ENCODE results near the gene WDFY4. TPM values are rescaled to one million over a fixed set of nuclear protein-coding genes. Genes with fewer than 3 reads are reported as not detected.

Gene WDFY4
- polyA plus RNA-seq, 2 of the 4 experiments (the other 2 are of a cell fraction): not detected

DNA sequence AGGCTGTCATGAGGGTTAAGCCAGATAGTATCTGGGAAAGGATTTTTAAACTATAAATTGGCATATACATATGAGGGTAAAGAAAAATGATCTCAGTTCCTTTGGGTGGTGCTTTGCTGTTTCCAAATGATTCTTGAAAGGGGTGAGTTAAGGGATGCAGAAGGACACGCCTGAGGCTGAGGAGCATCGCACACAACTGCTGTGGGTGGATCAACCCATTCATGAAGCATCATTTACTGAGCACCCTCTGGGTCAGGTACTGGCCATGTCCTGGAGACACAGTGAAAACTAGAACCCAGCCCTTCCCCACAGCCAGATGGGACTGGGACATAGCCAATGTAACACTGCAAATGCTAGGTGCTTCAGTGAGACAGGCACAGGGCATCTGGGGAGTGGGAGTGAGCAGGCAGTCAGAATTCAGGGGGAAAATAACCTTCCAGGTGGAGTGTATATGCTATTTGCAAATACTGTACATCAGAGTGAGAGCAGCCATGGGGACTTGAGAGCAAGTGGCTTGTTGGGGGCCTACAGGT lies 112.1 kb downstream of the WDFY4 start:
- POLR2A ChIA-PET: no interaction called here
- DNase-seq (ENCODE audit: low read depth in 1 of 2, low spot score in 1 of 2) (no peak), FAIRE-seq (no peak), ATAC-seq (no peak)
- no peak overlapping the region for H3K4me3 ChIP-seq
- no peaks in the 10 kb centered on the region for H3K9me3 ChIP-seq
- H3K27ac ChIP-seq: no peak overlapping the region
- no peak overlapping the region for H3K4me2 ChIP-seq
- CTCF ChIA-PET: no interaction called here
- 31% methylated on average over 2 of the region's 2 CpGs for WGBS (ENCODE audit: missing lambda C conversion rate)
- TF ChIP-seq RARB (CRISPR knock-in tag; IDR thresholded peaks at IDR 0.05): no peak
- no peak for TF ChIP-seq HEYL (CRISPR knock-in tag; IDR thresholded peaks at IDR 0.05)
- no peak for TF ChIP-seq TP53 (CRISPR knock-in tag; IDR thresholded peaks at IDR 0.05)
- no peak for TF ChIP-seq JUNB (IDR thresholded peaks at IDR 0.05)
- TF ChIP-seq JUN (IDR thresholded peaks at IDR 0.05): no peak
- no peak for TF ChIP-seq CEBPB (IDR thresholded peaks at IDR 0.05)
- no peak for TF ChIP-seq NFE2L2 (conservative IDR thresholded peaks at IDR 0.05; ENCODE audit: low read length)
- TF ChIP-seq, protein P1, sequence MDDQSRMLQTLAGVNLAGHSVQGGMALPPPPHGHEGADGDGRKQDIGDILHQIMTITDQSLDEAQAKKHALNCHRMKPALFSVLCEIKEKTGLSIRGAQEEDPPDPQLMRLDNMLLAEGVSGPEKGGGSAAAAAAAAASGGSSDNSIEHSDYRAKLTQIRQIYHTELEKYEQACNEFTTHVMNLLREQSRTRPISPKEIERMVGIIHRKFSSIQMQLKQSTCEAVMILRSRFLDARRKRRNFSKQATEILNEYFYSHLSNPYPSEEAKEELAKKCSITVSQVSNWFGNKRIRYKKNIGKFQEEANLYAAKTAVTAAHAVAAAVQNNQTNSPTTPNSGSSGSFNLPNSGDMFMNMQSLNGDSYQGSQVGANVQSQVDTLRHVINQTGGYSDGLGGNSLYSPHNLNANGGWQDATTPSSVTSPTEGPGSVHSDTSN (IDR thresholded peaks at IDR 0.05): no peak
- no peak for TF ChIP-seq ZC3H11A (IDR thresholded peaks at IDR 0.05)
- H3K4me1 ChIP-seq: no peaks in the 10 kb centered on the region

DNA sequence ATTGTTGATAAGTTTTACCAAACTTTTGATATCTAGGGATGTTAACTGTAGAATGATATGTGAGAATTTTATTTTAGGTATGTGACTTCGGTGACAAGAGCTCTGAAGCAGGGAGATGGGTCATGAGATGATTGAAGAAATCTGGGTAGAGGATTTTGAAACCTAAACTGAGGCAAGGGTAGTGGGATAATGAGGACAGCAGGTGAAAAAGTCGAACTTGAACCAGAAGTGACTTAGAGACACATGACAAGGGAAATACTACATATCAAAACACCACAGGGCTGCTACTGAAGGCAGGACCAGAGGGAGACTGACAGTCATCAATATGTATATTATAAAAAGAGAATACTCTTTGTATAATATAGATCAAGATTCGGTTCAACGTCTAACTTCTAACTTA lies 113.2 kb downstream of the WDFY4 start:
- FAIRE-seq: no peak
- Histone ChIP-seq H3K4me3 (no peak overlapping the region), H3K9me3 (no peaks in the 10 kb centered on the region), H3K4me2 (no peak overlapping the region), H3K4me1 (no peaks in the 10 kb centered on the region), H3K27ac (no peak overlapping the region)
- POLR2A ChIA-PET: no interaction called here
- no peak for ATAC-seq
- DNase-seq (ENCODE audit: low read depth in 1 of 2, low spot score in 1 of 2): no peak
- 36% methylated on average over 4 of the region's 4 CpGs for WGBS (ENCODE audit: missing lambda C conversion rate)
- CTCF ChIA-PET: interaction anchor here (1.9 kb wide), 1 partner anchor 13 kb away, joined by 4 read pairs; no protein-coding TSS in a partner anchor
- TF ChIP-seq BHLHE40 (IDR thresholded peaks at IDR 0.05; ENCODE audit: low read depth, low read length) (no peak), TFCP2L1 (CRISPR knock-in tag; IDR thresholded peaks at IDR 0.05) (no peak), JUN (IDR thresholded peaks at IDR 0.05) (no peak), ZFP36 (IDR thresholded peaks at IDR 0.05; ENCODE audit: borderline replicate concordance, partially characterized antibody) (no peak), PHF8 (IDR thresholded peaks at IDR 0.05; ENCODE audit: borderline replicate concordance, low read depth) (no peak), EHMT2 (IDR thresholded peaks at IDR 0.05; ENCODE audit: low read depth) (no peak), POLR2A (IDR thresholded peaks at IDR 0.05; ENCODE audit: low read length) (no peak), MAFK (IDR thresholded peaks at IDR 0.05; ENCODE audit: partially characterized antibody) (no peak), NR3C1 (IDR thresholded peaks at IDR 0.05) (no peak), ZSCAN20 (CRISPR knock-in tag; IDR thresholded peaks at IDR 0.05) (no peak)

DNA sequence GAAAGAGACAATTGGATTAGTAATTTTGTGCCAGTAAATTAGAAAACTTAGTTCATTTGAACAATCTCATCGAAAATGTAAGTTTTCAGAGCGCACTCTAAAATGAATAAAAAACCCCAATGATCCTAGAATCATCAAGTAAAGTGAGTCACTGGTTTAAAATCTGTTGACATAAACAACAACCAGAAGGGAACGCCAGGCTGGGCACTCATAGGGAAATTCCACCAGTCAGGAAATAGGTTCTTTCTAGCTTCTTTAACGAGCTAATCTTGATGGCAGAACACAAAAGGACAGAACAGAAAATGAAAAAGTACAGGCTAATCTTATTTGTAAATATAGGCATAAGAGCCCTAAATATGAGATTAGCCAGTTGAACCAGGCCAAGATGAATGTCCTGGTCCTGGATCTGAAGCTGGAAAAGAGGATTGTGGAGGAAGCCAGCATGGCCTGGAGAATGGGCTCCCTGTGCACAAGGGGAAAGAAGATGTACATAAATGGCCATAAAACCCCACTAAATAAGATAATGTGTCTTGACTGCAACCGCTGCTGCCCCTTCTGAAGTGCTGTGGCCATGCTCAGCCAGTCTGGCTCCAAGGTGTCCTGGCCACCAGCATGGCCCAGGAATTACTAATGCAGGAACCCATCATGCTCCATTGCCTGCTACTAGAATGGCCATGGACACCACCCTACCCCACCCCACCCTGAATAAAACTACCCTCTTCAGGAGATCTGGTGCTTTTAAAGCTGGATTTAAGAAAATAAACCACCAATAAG lies 114.0 kb downstream of the WDFY4 start:
- TF ChIP-seq EHF (CRISPR knock-in tag; IDR thresholded peaks at IDR 0.05): no peak
- TF ChIP-seq MAFK (IDR thresholded peaks at IDR 0.05; ENCODE audit: partially characterized antibody): no peak
- TF ChIP-seq BHLHE40 (IDR thresholded peaks at IDR 0.05; ENCODE audit: low read depth, low read length): no peak
- no peak for TF ChIP-seq RCOR1 (IDR thresholded peaks at IDR 0.05; ENCODE audit: low read depth, low read length)
- ChIA-PET POLR2A (no interaction called here), CTCF (interaction anchor here (1.9 kb wide), 1 partner anchor 13 kb away, joined by 4 read pairs; no protein-coding TSS in a partner anchor)
- ATAC-seq (no peak), DNase-seq (ENCODE audit: low read depth in 1 of 2, low spot score in 1 of 2) (no peak), FAIRE-seq (no peak)
- Histone ChIP-seq H3K27ac (no peak overlapping the region), H3K4me2 (no peak overlapping the region), H3K4me3 (no peak overlapping the region), H3K4me1 (no peaks in the 10 kb centered on the region), H3K9me3 (no peaks in the 10 kb centered on the region)
- WGBS (ENCODE audit: missing lambda C conversion rate): 16% methylated on average over 5 of the region's 5 CpGs

DNA sequence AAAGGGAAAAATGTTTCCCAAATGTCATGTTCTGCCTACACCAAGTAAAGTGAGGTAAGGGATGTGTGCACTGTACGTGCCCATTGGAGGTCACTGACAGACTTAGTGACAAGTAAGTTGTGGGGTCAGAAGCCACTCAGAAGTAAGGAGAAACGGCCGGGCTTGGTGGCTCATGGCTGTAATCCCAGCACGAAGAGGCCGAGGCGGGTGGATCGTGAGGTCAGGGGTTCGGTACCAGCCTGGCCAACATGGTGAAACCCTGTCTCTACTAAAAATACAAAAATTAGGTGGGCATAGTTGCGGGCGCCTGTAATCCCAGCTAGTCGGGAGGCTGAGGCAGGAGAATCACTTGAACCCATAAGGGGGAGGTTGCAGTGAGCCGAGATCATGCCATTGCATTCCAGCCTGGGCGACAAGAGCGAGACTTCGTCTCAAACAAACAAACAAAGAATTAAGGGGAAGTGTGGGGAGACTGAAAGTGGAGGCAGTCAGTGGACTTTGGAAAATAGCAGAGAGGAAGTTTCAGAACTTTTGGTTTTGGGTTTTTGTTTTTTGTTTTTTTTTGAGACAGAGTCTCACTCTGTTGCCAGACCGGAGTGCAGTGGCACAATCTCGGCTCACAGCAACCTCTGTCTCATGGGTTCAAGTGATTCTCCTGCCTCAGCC lies 114.8 kb downstream of the WDFY4 start:
- no peak for TF ChIP-seq TP53 (CRISPR knock-in tag; IDR thresholded peaks at IDR 0.05)
- TF ChIP-seq RFX5 (IDR thresholded peaks at IDR 0.05): no peak
- TF ChIP-seq GATA3 (IDR thresholded peaks at IDR 0.05; ENCODE audit: borderline replicate concordance): no peak
- TF ChIP-seq SMC3 (IDR thresholded peaks at IDR 0.05): no peak
- TF ChIP-seq HDAC2 (IDR thresholded peaks at IDR 0.05): no peak
- no peak for TF ChIP-seq KDM1A (IDR thresholded peaks at IDR 0.05; ENCODE audit: low read depth)
- no peak for TF ChIP-seq RNF2 (IDR thresholded peaks at IDR 0.05; ENCODE audit: borderline replicate concordance, low read depth)
- no peak for TF ChIP-seq ZFP36 (IDR thresholded peaks at IDR 0.05; ENCODE audit: borderline replicate concordance, partially characterized antibody)
- TF ChIP-seq FOSL2 (IDR thresholded peaks at IDR 0.05): no peak
- TF ChIP-seq FOSL2 (CRISPR knock-in tag; IDR thresholded peaks at IDR 0.05): no peak
- no peak for TF ChIP-seq FOSB (CRISPR knock-in tag; IDR thresholded peaks at IDR 0.05)
- no peak for TF ChIP-seq TFCP2L1 (CRISPR knock-in tag; IDR thresholded peaks at IDR 0.05)
- TF ChIP-seq RCOR1 (IDR thresholded peaks at IDR 0.05; ENCODE audit: low read depth, low read length): no peak
- TF ChIP-seq CHD2 (IDR thresholded peaks at IDR 0.05; ENCODE audit: low read length, partially characterized antibody): no peak
- TF ChIP-seq EHF (CRISPR knock-in tag; IDR thresholded peaks at IDR 0.05): no peak
- TF ChIP-seq HOXB13 (CRISPR knock-in tag; IDR thresholded peaks at IDR 0.05; ENCODE audit: low read depth): no peak
- POLR2A ChIA-PET: no interaction called here
- no peak for FAIRE-seq
- Histone ChIP-seq H3K4me2 (no peak overlapping the region), H3K4me1 (no peaks in the 10 kb centered on the region), H3K27ac (no peak overlapping the region), H3K9me3 (no peaks in the 10 kb centered on the region), H3K4me3 (no peak overlapping the region)
- ATAC-seq: no peak
- 63% methylated on average over 17 of the region's 17 CpGs for WGBS (ENCODE audit: missing lambda C conversion rate)
- no peak for DNase-seq (ENCODE audit: low read depth in 1 of 2, low spot score in 1 of 2)
- CTCF ChIA-PET: interaction anchor here (1.9 kb wide), 1 partner anchor 12 kb away, joined by 4 read pairs; no protein-coding TSS in a partner anchor
